Transverse colon (tissue), 4 donors: ENCODE data around the gene TMEM117.

Experiments
- CTCF ChIP-seq, 5 experiments: fragments of 200-600 bp in 3 of 5; fragments of 450-650 bp in 2 of 5; sonication (generic) in 3 of 5; IDR thresholded peaks; 1 replicate in 2 of 5; 2 replicates in 3 of 5; pipeline ENCODE4 v1.5.1; 2016 to 2017; ENCODE audit warnings: antibody characterized with exemption in 5 of 5, inconsistent platforms in 3 of 5, mild to moderate bottlenecking in 2 of 5, moderate library complexity in 1 of 5
- POLR2A ChIP-seq: fragments of 450-650 bp; IDR thresholded peaks from one replicate; pipeline ENCODE4 v1.6.1; 2016; ENCODE audit warnings: antibody characterized with exemption, mild to moderate bottlenecking, moderate library complexity
- POLR2AphosphoS5 ChIP-seq, 3 donors: sonication (generic); formaldehyde crosslinking; IDR thresholded peaks; one replicate each; pipeline ENCODE4 v1.6.1; 2016; ENCODE audit warnings: antibody characterized with exemption in 3 of 3

GRCh38 chr12:44098786-44099185 lies 262.9 kb downstream of the TMEM117 start:
- TF ChIP-seq CTCF (IDR thresholded peaks at IDR 0.05) (no peak), POLR2A (no peak), POLR2AphosphoS5 (IDR thresholded peaks at IDR 0.05) (no peak)
